ENCODE results near the gene KLHL11. TPM values are rescaled to one million over a fixed set of nuclear protein-coding genes. Genes with fewer than 3 reads are reported as not detected.
"Not testable (repeated sequence)": the region's sequence is repeated elsewhere in the genome, so short reads cannot be mapped to it uniquely, and the experiment has no call there.

The KLHL11 gene
- total and polyA plus RNA-seq, 11 donors: 1.1 to 5.9 (median 3.4) TPM

GRCh38 chr17:41888332-41888965 is 23.2 kb upstream of the KLHL11 start:
- H3K36me3 ChIP-seq: peaks cover 12 to 100% (median 99%) of the 10 kb centered on the region in 9 donors
- ATAC-seq: peak in 1 of 4 donors; percentile 29
- no peak overlapping the region for H3K4me3 ChIP-seq
- H3K9me3 ChIP-seq: no peaks in the 10 kb centered on the region
- H3K4me1 ChIP-seq: no peaks in the 10 kb centered on the region
- no peaks in the 10 kb centered on the region for H3K27me3 ChIP-seq
- TF ChIP-seq POLR2A (IDR thresholded peaks at IDR 0.05): no peak
- no peak overlapping the region for H3K27ac ChIP-seq
- intact Hi-C loops (cut with DNase I): loop anchor here in 2 of 10 donors (10.0 kb wide), 3 partner anchors 64 to 154 kb away; partner anchors contain the start of genes FKBP10 (in 1 of the 2), HAP1 (in 1 of the 2) and P3H4 (in 1 of the 2)
- DNase-seq: no peak
- WGBS, 4 donors: 88 to 93% (median 89%) methylated on average over 5 to 6 of the region's 6 CpGs

- Histone ChIP-seq H3K36me3 (peaks cover 12 to 100% (median 94%) of the 10 kb centered on the region in 9 donors), H3K27ac (no peak overlapping the region), H3K9me3 (no peaks in the 10 kb centered on the region), H3K4me3 (no peak overlapping the region), H3K4me1 (no peaks in the 10 kb centered on the region), H3K27me3 (no peaks in the 10 kb centered on the region)
- 82 to 88% (median 86%) methylated on average over 6 of the region's 6 CpGs for WGBS, 4 donors
- DNase-seq: no peak
- intact Hi-C loops (cut with DNase I): loop anchor here in 2 of 10 donors (10.0 kb wide), 3 partner anchors 61 to 151 kb away; partner anchors contain the start of genes FKBP10 (in 1 of the 2), HAP1 (in 1 of the 2) and P3H4 (in 1 of the 2)
- TF ChIP-seq CTCF (IDR thresholded peaks at IDR 0.05) (peak in 5 of 12 donors; percentile 3 to 31 (median 14)), POLR2A (IDR thresholded peaks at IDR 0.05) (no peak)
- ATAC-seq: no peak
Measured at GRCh38 chr17:41885733-41886132, 20.5 kb upstream of the KLHL11 start.

- no peak for ATAC-seq
- intact Hi-C loops (cut with DNase I): loop anchor here in 3 of 10 donors (5.0 to 10.0 kb wide), 4 partner anchors 58 to 148 kb away; partner anchors contain the start of genes FKBP10 (in 1 of the 3), HAP1 (in 1 of the 3) and P3H4 (in 1 of the 3)
- TF ChIP-seq CTCF (IDR thresholded peaks at IDR 0.05) (no peak), POLR2A (IDR thresholded peaks at IDR 0.05) (no peak)
Measured at GRCh38 chr17:41882756-41883155, 17.5 kb upstream of the KLHL11 start.

GRCh38 chr17:41880130-41880529 is 14.9 kb upstream of the KLHL11 start:
- 89 to 92% (median 90%) methylated on average over 4 of the region's 4 CpGs for WGBS, 4 donors
- no peak for DNase-seq
- no peak for ATAC-seq
- TF ChIP-seq POLR2A (IDR thresholded peaks at IDR 0.05): no peak
- TF ChIP-seq CTCF (IDR thresholded peaks at IDR 0.05): no peak
- Histone ChIP-seq H3K27me3 (no peaks in the 10 kb centered on the region), H3K9me3 (no peaks in the 10 kb centered on the region), H3K27ac (no peak overlapping the region), H3K4me1 (no peaks in the 10 kb centered on the region), H3K4me3 (no peak overlapping the region), H3K36me3 (peaks cover 2 to 89% (median 77%) of the 10 kb centered on the region in 9 donors)
- intact Hi-C loops (cut with DNase I): loop anchor here in 3 of 10 donors (5.0 to 10.0 kb wide), 4 partner anchors 55 to 145 kb away; partner anchors contain the start of genes FKBP10 (in 1 of the 3), HAP1 (in 1 of the 3) and P3H4 (in 1 of the 3)

More at GRCh38 chr17:41882756-41883155, 17.5 kb upstream of the KLHL11 start:
- H3K36me3 ChIP-seq: peaks cover 12 to 99% (median 90%) of the 10 kb centered on the region in 9 donors
- no peaks in the 10 kb centered on the region for H3K4me1 ChIP-seq
- no peak overlapping the region for H3K27ac ChIP-seq
- H3K27me3 ChIP-seq: no peaks in the 10 kb centered on the region
- no peak overlapping the region for H3K4me3 ChIP-seq
- DNase-seq: no peak
- H3K9me3 ChIP-seq: no peaks in the 10 kb centered on the region
- WGBS, 4 donors: 87 to 94% (median 92%) methylated on average over 6 of the region's 6 CpGs

- H3K27me3 ChIP-seq; intact Hi-C loops (cut with DNase I); DNase-seq; H3K4me1 ChIP-seq; H3K4me3 ChIP-seq; H3K9me3 ChIP-seq; ATAC-seq; H3K27ac ChIP-seq: not testable (repeated sequence)
- 95 to 99% (median 97%) methylated on average over 9 of the region's 9 CpGs for WGBS, 4 donors
- peaks cover 0 to 90% (median 81%) of the 10 kb centered on the region in 9 donors for H3K36me3 ChIP-seq
Measured at GRCh38 chr17:41874293-41874670, 9.1 kb upstream of the KLHL11 start.
